ENCODE results near the gene PRR11. TPM values are rescaled to one million over a fixed set of nuclear protein-coding genes. Genes with fewer than 3 reads are reported as not detected.

The PRR11 gene
- total RNA-seq, 2 donors from 2014 or later: 2.5 to 3.2 TPM

DNA sequence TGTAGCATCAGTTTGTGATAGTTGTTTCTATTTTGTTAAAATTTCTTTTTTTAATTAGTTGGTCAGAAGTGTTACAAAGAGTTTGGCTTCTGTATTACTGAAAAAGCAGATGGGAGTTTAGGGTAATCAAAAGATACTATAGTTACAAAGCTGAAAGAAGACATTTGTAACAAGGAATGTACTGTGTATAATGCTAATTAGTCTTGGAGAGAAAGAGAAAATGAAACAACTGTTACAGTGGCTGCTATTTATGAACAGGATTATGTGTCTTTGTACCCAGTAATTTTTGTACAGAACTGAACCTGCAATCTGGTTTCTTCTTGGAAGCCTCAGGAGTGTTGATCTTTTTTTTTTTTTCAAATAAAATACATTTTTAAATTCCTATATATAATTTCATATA is 79.1 kb downstream of the PRR11 start:
- Histone ChIP-seq H3K4me3 (no peak overlapping the region), H3K9me3 (no peaks in the 10 kb centered on the region), H3K27me3 (replicated peaks; ENCODE audit: insufficient read depth) (no peaks in the 10 kb centered on the region), H3K36me3 (no peaks in the 10 kb centered on the region), H3K27ac (no peak overlapping the region), H3K4me1 (replicated peaks) (no peaks in the 10 kb centered on the region)
- TF ChIP-seq, protein P1, sequence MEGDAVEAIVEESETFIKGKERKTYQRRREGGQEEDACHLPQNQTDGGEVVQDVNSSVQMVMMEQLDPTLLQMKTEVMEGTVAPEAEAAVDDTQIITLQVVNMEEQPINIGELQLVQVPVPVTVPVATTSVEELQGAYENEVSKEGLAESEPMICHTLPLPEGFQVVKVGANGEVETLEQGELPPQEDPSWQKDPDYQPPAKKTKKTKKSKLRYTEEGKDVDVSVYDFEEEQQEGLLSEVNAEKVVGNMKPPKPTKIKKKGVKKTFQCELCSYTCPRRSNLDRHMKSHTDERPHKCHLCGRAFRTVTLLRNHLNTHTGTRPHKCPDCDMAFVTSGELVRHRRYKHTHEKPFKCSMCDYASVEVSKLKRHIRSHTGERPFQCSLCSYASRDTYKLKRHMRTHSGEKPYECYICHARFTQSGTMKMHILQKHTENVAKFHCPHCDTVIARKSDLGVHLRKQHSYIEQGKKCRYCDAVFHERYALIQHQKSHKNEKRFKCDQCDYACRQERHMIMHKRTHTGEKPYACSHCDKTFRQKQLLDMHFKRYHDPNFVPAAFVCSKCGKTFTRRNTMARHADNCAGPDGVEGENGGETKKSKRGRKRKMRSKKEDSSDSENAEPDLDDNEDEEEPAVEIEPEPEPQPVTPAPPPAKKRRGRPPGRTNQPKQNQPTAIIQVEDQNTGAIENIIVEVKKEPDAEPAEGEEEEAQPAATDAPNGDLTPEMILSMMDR (IDR thresholded peaks at IDR 0.05): no peak
- TF ChIP-seq POLR2AphosphoS5 (IDR thresholded peaks at IDR 0.05) (no peak), POLR2A (IDR thresholded peaks at IDR 0.05) (no peak)
- intact Hi-C loops (cut with DNase I): no loop called here
- DNase-seq (ENCODE audit: low spot score): no peak

DNA sequence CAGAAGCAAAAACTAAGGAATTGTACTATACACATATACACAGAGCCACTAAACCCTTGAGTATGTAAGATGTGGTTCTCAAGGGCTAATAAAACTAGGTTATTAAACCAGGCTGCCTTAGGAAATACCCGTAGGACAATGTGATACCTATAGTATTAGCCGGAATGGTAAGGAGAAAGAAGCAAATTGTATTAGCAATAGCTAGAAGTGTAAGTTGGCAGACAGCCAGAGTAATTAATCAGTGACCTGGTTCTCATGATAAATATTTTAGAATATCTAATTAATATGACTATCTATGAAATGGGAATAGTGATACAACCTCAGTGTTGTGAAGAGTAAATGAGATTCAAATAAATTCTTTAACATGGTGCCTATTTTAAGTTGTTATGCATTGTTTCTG is 83.4 kb downstream of the PRR11 start:
- DNase-seq (ENCODE audit: low spot score): no peak
- 76% methylated on average over 2 of the region's 2 CpGs for WGBS
- intact Hi-C loops (cut with DNase I): no loop called here
- no peak for TF ChIP-seq POLR2A (IDR thresholded peaks at IDR 0.05)
- H3K4me1 ChIP-seq (replicated peaks): no peaks in the 10 kb centered on the region
- H3K4me3 ChIP-seq: no peak overlapping the region
- H3K27ac ChIP-seq: no peak overlapping the region
- no peaks in the 10 kb centered on the region for H3K36me3 ChIP-seq
- no peaks in the 10 kb centered on the region for H3K27me3 ChIP-seq (replicated peaks; ENCODE audit: insufficient read depth)
- H3K9me3 ChIP-seq: no peaks in the 10 kb centered on the region

- no peaks in the 10 kb centered on the region for H3K4me1 ChIP-seq (replicated peaks)
- no peak overlapping the region for H3K27ac ChIP-seq
- H3K9me3 ChIP-seq: no peaks in the 10 kb centered on the region
- intact Hi-C loops (cut with DNase I): no loop called here
- H3K36me3 ChIP-seq: no peaks in the 10 kb centered on the region
- H3K4me3 ChIP-seq: no peak overlapping the region
- H3K27me3 ChIP-seq (replicated peaks; ENCODE audit: insufficient read depth): no peaks in the 10 kb centered on the region
- WGBS: 92% methylated on average over 6 of the region's 6 CpGs
- no peak for TF ChIP-seq POLR2A (IDR thresholded peaks at IDR 0.05)
- TF ChIP-seq POLR2AphosphoS5 (IDR thresholded peaks at IDR 0.05): no peak
- TF ChIP-seq, protein P1 (IDR thresholded peaks at IDR 0.05): no peak
- no peak for DNase-seq (ENCODE audit: low spot score)
Measured at GRCh38 chr17:59244081-59244480, 88.5 kb downstream of the PRR11 start.

MicroRNAs encoded within 50 kb of the gene (microRNA counts, 767-probe panel; counts per million panel counts)
- microRNA hsa-miR-301a-3p: 431 to 2,112 counts per million in 2 donors
- microRNA hsa-miR-454-3p: 431 to 1,274 counts per million in 2 donors

Small RNA genes within 50 kb of the gene (microRNA-seq; reads per million reads assigned to microRNA genes)
- gene MIR301A (11.8 reads per million, percentile 53 among the genes with 10 or more reads in this experiment), gene MIR454 (247 reads per million, percentile 79 among the genes with 10 or more reads in this experiment)

Small RNA genes within 50 kb of the gene (small RNA-seq; reads per million reads assigned to genes)
- gene MIR301A: 18.3 to 29.8 reads per million in 2 donors
- 19.9 to 25.0 reads per million in 2 donors for gene MIR454
- gene RNU2-58P: 0 reads per million in 2 donors

Other genes starting within 250 kb of the PRR11 start
- gene TRIM37, start 48.9 kb upstream of the PRR11 start, total RNA-seq: 10 to 100 TPM; 22.6 to 55.5 TPM
- gene SKA2, start 560 bp upstream of the PRR11 start, total RNA-seq: 10 to 100 TPM; 24.5 to 55.0 TPM
- gene SMG8, start 54.3 kb downstream of the PRR11 start, total RNA-seq: 10 to 100 TPM; 14.0 to 15.8 TPM
- 1 to 10 TPM; 3.8 to 5.6 TPM for gene GDPD1, start 64.8 kb downstream of the PRR11 start, total RNA-seq
- gene YPEL2, start 175.9 kb downstream of the PRR11 start, total RNA-seq: 10 to 100 TPM; 12.8 to 40.3 TPM

All from prostate gland (tissue), 2 donors.